HG03139 (cell line): ENCODE results near the gene SKIC2.
"Not testable (repeated sequence)": the region's sequence is repeated elsewhere in the genome, so short reads cannot be mapped to it uniquely, and the experiment has no call there.

ENCODE experiments used
- ATAC-seq: cut with Tn5 transposase; IDR thresholded peaks from one replicate; pipeline ENCODE4 v1.9.1; 2021; ENCODE audit not compliant: unreplicated experiment

The SKIC2 gene

GRCh38 chr6:31958741-31959739, at the start of gene SKIC2, which contains the start of gene NELFE:
Gene SKIC2, plus strand, starts transcription at chr6:31959175. Its CDS starts 18 bp downstream, at chr6:31959193.
Gene NELFE, minus strand, starts transcription at chr6:31958971. Its CDS starts 525 bp downstream, at chr6:31958446.
- peak; percentile 92 for ATAC-seq

- ATAC-seq = not testable (repeated sequence)
Observed at GRCh38 chr6:31909298-31909697, 49.7 kb upstream of the SKIC2 start.

- no peak for ATAC-seq
Observed at GRCh38 chr6:31911826-31912585, 47.0 kb upstream of the SKIC2 start.

- no peak for ATAC-seq
Observed at GRCh38 chr6:31915351-31915750, 43.6 kb upstream of the SKIC2 start.

- no peak for ATAC-seq
Observed at GRCh38 chr6:31915756-31916155, 43.2 kb upstream of the SKIC2 start.

- ATAC-seq = no peak
Observed at GRCh38 chr6:31918069-31918720, 40.8 kb upstream of the SKIC2 start.

- no peak for ATAC-seq
Observed at GRCh38 chr6:31919624-31920303, 39.2 kb upstream of the SKIC2 start.

GRCh38 chr6:31920811-31921210, 38.2 kb upstream of the SKIC2 start:
- no peak for ATAC-seq

- no peak for ATAC-seq
Observed at GRCh38 chr6:31922942-31923341, 36.0 kb upstream of the SKIC2 start.

- no peak for ATAC-seq
Observed at GRCh38 chr6:31927242-31927862, 31.6 kb upstream of the SKIC2 start, which contains the start of gene C2. Gene C2, plus strand, starts transcription at chr6:31927717. Its CDS starts 36 bp downstream, at chr6:31927753.

- ATAC-seq = no peak
Observed at GRCh38 chr6:31927863-31928671, 30.9 kb upstream of the SKIC2 start.

GRCh38 chr6:31928672-31928939, 30.4 kb upstream of the SKIC2 start:
- ATAC-seq = no peak

- ATAC-seq = no peak
Observed at GRCh38 chr6:31930962-31931361, 28.0 kb upstream of the SKIC2 start.

- ATAC-seq = not testable (repeated sequence)
Observed at GRCh38 chr6:31932137-31932536, 26.8 kb upstream of the SKIC2 start.

GRCh38 chr6:31933537-31933936, 25.4 kb upstream of the SKIC2 start:
- no peak for ATAC-seq

GRCh38 chr6:31935021-31935420, 24.0 kb upstream of the SKIC2 start:
- ATAC-seq = no peak

GRCh38 chr6:31935823-31936222, 23.2 kb upstream of the SKIC2 start:
- no peak for ATAC-seq

- ATAC-seq = no peak
Observed at GRCh38 chr6:31940256-31940664, 18.7 kb upstream of the SKIC2 start.

GRCh38 chr6:31943742-31944141, 15.2 kb upstream of the SKIC2 start:
- ATAC-seq = no peak

GRCh38 chr6:31945154-31945506, 13.8 kb upstream of the SKIC2 start:
- ATAC-seq = no peak
